KMS-11 (cell line): ENCODE data around the gene ZNF138.
A peak's percentile ranks its signal among the peaks of the same experiment; 100 is the strongest.
"Not testable (repeated sequence)": the region's sequence is repeated elsewhere in the genome, so short reads cannot be mapped to it uniquely, and the experiment has no call there.

ENCODE experiments used
- H2AFZ ChIP-seq: fragments of 200-600 bp; sonication (generic); 2 replicates; pipeline ENCODE4 v1.6.1; 2016; ENCODE audit warnings: antibody characterized with exemption, mixed run types, low read depth
- H3K27ac ChIP-seq: fragments of 200-600 bp; sonication (generic); 2 replicates; pipeline ENCODE4 v1.6.1; 2016; ENCODE audit warnings: mild to moderate bottlenecking, mixed run types
- H3K27me3 ChIP-seq: fragments of 200-600 bp; sonication (generic); 2 replicates; pipeline ENCODE4 v1.6.1; 2017; ENCODE audit warnings: mild to moderate bottlenecking, low read depth, mixed run types, moderate library complexity; ENCODE audit not compliant: insufficient read depth
- H3K36me3 ChIP-seq: fragments of 200-600 bp; sonication (generic); 2 replicates; pipeline ENCODE4 v1.6.1; 2017; ENCODE audit warnings: mild to moderate bottlenecking, mixed run types; ENCODE audit not compliant: insufficient read depth
- H3K4me1 ChIP-seq: fragments of 200-600 bp; sonication (generic); 2 replicates; pipeline ENCODE4 v1.6.1; 2016; ENCODE audit warnings: mild to moderate bottlenecking, low read depth, mixed run types; ENCODE audit not compliant: poor library complexity, severe bottlenecking
- H3K4me2 ChIP-seq: fragments of 200-600 bp; sonication (generic); 2 replicates; pipeline ENCODE4 v1.7.0; 2016; ENCODE audit warnings: mild to moderate bottlenecking, mixed run types
- H3K4me3 ChIP-seq: fragments of 200-600 bp; sonication (generic); IDR thresholded peaks from 2 replicates; pipeline ENCODE4 v1.6.1; 2017; ENCODE audit warnings: low read depth, low read length, mixed read lengths; ENCODE audit not compliant: insufficient read depth
- H3K79me2 ChIP-seq: fragments of 200-600 bp; sonication (generic); 2 replicates; pipeline ENCODE4 v1.6.1; 2016; ENCODE audit warnings: low read depth, mixed run types; ENCODE audit not compliant: insufficient read depth
- H3K9ac ChIP-seq: fragments of 200-600 bp; sonication (generic); 2 replicates; pipeline ENCODE4 v1.6.1; 2016; ENCODE audit warnings: mild to moderate bottlenecking, mixed run types
- H4K20me1 ChIP-seq: fragments of 200-600 bp; sonication (generic); 2 replicates; pipeline ENCODE4 v1.6.1; 2016; ENCODE audit warnings: mild to moderate bottlenecking, mixed run types; ENCODE audit not compliant: insufficient read depth
- TF ChIP-seq, protein P1 (sequence below): fragments of 200-600 bp; sonication (generic); conservative IDR thresholded peaks from 2 replicates; pipeline ENCODE4 v1.6.1; 2017; ENCODE audit warnings: low read depth, mild to moderate bottlenecking, antibody characterized with exemption, low read length, moderate library complexity, mixed read lengths

ZNF138 gene

DNA sequence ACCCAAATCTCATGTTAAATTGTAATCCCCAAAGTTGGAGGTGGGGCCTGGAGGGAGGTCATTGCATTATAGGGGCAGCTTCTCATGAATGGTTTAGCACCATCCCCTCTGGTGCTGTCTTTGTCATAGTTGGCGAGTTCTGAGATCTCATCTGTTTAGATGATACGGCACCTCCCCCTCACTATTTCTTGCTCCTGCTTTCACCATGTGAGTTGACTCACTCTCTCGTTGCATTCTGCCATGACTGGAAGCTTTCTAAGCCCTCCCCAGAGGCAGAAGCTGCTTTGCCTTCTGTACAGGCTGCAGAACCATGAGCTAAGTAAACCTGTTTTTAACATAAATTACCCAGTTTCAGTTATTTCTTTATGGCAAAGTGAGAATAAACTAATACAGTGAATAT, 18.9 kb upstream of the ZNF138 start:
- TF ChIP-seq, protein P1, sequence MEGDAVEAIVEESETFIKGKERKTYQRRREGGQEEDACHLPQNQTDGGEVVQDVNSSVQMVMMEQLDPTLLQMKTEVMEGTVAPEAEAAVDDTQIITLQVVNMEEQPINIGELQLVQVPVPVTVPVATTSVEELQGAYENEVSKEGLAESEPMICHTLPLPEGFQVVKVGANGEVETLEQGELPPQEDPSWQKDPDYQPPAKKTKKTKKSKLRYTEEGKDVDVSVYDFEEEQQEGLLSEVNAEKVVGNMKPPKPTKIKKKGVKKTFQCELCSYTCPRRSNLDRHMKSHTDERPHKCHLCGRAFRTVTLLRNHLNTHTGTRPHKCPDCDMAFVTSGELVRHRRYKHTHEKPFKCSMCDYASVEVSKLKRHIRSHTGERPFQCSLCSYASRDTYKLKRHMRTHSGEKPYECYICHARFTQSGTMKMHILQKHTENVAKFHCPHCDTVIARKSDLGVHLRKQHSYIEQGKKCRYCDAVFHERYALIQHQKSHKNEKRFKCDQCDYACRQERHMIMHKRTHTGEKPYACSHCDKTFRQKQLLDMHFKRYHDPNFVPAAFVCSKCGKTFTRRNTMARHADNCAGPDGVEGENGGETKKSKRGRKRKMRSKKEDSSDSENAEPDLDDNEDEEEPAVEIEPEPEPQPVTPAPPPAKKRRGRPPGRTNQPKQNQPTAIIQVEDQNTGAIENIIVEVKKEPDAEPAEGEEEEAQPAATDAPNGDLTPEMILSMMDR = no peak
- H3K4me1 ChIP-seq = no peaks in the 10 kb centered on the region
- H3K4me3 ChIP-seq = no peak overlapping the region
- no peak overlapping the region for H3K27ac ChIP-seq
- H3K27me3 ChIP-seq = no peaks in the 10 kb centered on the region
- H3K9ac ChIP-seq = no peak overlapping the region
- H3K36me3 ChIP-seq = no peaks in the 10 kb centered on the region
- no peaks in the 10 kb centered on the region for H3K79me2 ChIP-seq
- no peak overlapping the region for H3K4me2 ChIP-seq
- no peaks in the 10 kb centered on the region for H4K20me1 ChIP-seq
- H2AFZ ChIP-seq = no peak overlapping the region

DNA sequence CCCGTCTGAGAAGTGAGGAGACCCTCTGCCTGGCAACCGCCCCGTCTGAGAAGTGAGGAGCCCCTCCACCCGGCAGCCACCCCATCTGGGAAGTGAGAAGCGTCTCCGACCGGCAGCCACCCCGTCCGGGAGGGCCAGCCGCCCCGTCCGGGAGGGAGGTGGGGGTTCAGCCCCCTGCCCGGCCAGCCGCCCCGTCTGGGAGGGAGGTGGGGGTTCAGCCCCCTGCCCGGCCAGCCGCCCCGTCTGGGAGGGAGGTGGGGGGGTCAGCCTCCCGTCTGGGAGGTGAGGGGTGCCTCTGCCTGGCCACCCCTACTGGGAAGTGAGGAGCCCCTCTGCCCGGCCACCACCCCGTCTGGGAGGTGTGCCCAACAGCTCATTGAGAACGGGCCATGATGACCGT, 9.4 kb upstream of the ZNF138 start:
- H3K4me2 ChIP-seq, H3K79me2 ChIP-seq, H2AFZ ChIP-seq, H3K36me3 ChIP-seq, H3K27me3 ChIP-seq, H4K20me1 ChIP-seq, H3K4me3 ChIP-seq, H3K27ac ChIP-seq, H3K9ac ChIP-seq, H3K4me1 ChIP-seq: not testable (repeated sequence)

DNA sequence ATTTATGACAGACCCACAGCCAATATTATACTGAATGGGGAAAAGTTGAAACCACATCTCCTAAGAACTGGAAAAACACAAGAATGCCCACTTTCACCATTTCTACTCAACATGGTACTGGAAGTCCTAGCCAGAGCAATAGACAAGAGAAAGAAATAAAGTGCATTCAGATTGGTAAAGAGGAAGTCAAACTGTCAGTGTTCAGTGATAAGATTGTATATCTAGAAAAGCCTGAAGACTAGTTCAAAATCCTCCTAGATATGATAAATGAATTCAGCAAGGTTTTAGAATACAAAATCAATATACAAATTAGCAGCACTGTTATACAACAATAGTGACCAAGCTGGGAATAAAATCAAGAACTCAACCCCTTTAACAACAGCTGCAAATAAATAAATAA, 6.9 kb upstream of the ZNF138 start:
- H2AFZ ChIP-seq = no peak overlapping the region
- H4K20me1 ChIP-seq = no peaks in the 10 kb centered on the region
- H3K4me2 ChIP-seq = no peak overlapping the region
- no peaks in the 10 kb centered on the region for H3K79me2 ChIP-seq
- H3K36me3 ChIP-seq = no peaks in the 10 kb centered on the region
- H3K4me1 ChIP-seq = no peaks in the 10 kb centered on the region
- no peak overlapping the region for H3K27ac ChIP-seq
- H3K4me3 ChIP-seq = no peak overlapping the region
- H3K9ac ChIP-seq = no peak overlapping the region
- TF ChIP-seq, protein P1 = no peak
- H3K27me3 ChIP-seq = no peaks in the 10 kb centered on the region

DNA sequence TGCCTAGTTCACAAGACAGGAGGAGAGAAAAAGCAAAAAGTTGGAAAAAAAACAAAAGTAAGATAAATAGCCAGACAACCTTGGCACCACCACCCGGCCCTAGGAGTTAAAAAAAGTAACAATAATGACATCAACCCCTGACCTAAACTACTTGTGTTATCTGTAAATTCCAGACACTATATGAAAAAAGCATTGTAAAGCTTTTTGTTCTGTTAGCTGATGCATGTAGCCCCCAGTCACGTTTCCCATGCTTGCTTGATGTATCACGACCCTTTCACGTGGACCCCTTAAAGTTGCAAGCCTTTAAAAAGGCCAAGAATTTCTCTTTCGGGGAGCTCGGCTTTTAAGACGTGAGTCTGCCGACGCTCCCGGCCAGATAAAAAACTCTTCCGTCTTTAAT, 5.0 kb upstream of the ZNF138 start:
- H3K4me1 ChIP-seq, H3K27ac ChIP-seq, H3K36me3 ChIP-seq, H3K9ac ChIP-seq, H2AFZ ChIP-seq, H3K79me2 ChIP-seq, H3K4me3 ChIP-seq, H4K20me1 ChIP-seq, H3K4me2 ChIP-seq, H3K27me3 ChIP-seq: not testable (repeated sequence)

DNA sequence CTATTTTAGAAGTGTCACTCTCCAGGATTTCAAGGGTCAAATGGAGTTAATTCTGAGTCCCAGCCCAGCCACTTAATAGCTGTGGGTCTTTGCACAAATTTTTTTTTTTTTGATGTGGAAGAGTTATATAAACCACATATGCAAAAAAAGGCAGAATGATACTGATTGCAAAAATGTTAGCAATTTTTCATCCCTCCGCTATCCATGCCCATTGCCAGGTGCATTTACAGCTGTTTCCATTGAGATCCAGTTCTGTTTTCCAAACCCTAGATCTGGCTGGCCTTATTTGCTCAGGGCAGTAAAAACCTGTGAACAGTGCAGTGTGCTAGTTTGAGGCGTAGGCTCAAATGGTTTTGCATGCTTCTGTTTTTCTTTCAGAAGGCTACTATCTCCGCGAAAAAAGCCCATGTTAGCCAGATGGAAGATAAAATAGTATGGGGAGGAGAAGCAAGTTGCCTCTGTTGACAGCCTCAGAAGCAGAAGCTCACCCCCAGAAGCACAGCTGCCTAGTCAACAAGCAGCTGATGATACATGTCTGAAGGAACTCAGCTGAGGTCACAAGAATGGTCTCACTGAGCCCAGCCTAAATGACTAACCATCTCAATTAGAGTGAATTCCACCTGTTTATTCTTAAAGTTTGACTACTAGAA, 997 bp upstream of the ZNF138 start:
- H3K9ac ChIP-seq = no peak overlapping the region

More for the DNA sequence above, 997 bp upstream of the ZNF138 start:
- TF ChIP-seq, protein P1 = no peak
- Histone ChIP-seq H2AFZ (peak overlapping the region; percentile 93), H4K20me1 (no peaks in the 10 kb centered on the region), H3K4me3 (no peak overlapping the region), H3K27me3 (no peaks in the 10 kb centered on the region), H3K27ac (no peak overlapping the region), H3K4me1 (peaks cover 10% of the 10 kb centered on the region), H3K4me2 (no peak overlapping the region), H3K79me2 (peaks cover 26% of the 10 kb centered on the region; the same call in 1 of the 2 replicates), H3K36me3 (0 out of 2 replicates have a peak, but pooled peaks cover 4% of the 10 kb centered on the region)
